HG02642 (cell line): Measurements from ENCODE around the gene CD302.
"Not testable (repeated sequence)": the region's sequence is repeated elsewhere in the genome, so short reads cannot be mapped to it uniquely, and the experiment has no call there.

Experiments
- ATAC-seq: cut with Tn5 transposase; IDR thresholded peaks from one replicate; pipeline ENCODE4 v1.9.1; 2021; ENCODE audit warnings: mild to moderate bottlenecking; ENCODE audit not compliant: unreplicated experiment, poor library complexity

Gene CD302

GRCh38 chr2:159797543-159798375 lies at the start of gene CD302:
Gene CD302, minus strand, starts transcription at chr2:159798208. Its CDS starts 10 bp downstream, at chr2:159798198.
- ATAC-seq, result peak; percentile 81

- ATAC-seq, result no peak
These were observed 48.6 kb upstream of the CD302 start for GRCh38 chr2:159846564-159846963.

GRCh38 chr2:159840616-159841015 lies 42.6 kb upstream of the CD302 start:
- no peak for ATAC-seq

- no peak for ATAC-seq
These were observed 34.9 kb upstream of the CD302 start for GRCh38 chr2:159832858-159833257.

GRCh38 chr2:159832026-159832425 lies 34.0 kb upstream of the CD302 start:
- ATAC-seq, result no peak

GRCh38 chr2:159829376-159829775 lies 31.4 kb upstream of the CD302 start:
- ATAC-seq, result no peak

- no peak for ATAC-seq
These were observed 30.7 kb upstream of the CD302 start for GRCh38 chr2:159828738-159829137.

GRCh38 chr2:159822478-159822833 lies 24.4 kb upstream of the CD302 start:
- ATAC-seq, result not testable (repeated sequence)

GRCh38 chr2:159821775-159822477 lies 23.9 kb upstream of the CD302 start:
- ATAC-seq, result not testable (repeated sequence)

GRCh38 chr2:159818940-159819339 lies 20.9 kb upstream of the CD302 start:
- ATAC-seq, result no peak

- ATAC-seq, result no peak
These were observed 19.3 kb upstream of the CD302 start for GRCh38 chr2:159817283-159817682.

- ATAC-seq, result no peak
These were observed 13.2 kb upstream of the CD302 start for GRCh38 chr2:159811232-159811631.

- no peak for ATAC-seq
These were observed 10.0 kb upstream of the CD302 start for GRCh38 chr2:159808032-159808425.

GRCh38 chr2:159807183-159808031 lies 9.4 kb upstream of the CD302 start:
- ATAC-seq, result no peak

GRCh38 chr2:159804941-159805340 lies 6.9 kb upstream of the CD302 start:
- ATAC-seq, result no peak

GRCh38 chr2:159803235-159803962 lies 5.4 kb upstream of the CD302 start:
- ATAC-seq, result no peak

GRCh38 chr2:159802673-159803072 lies 4.7 kb upstream of the CD302 start:
- no peak for ATAC-seq

GRCh38 chr2:159799833-159800232 lies 1.8 kb upstream of the CD302 start:
- no peak for ATAC-seq

GRCh38 chr2:159798376-159798725 lies 343 bp upstream of the CD302 start:
- ATAC-seq, result no peak

GRCh38 chr2:159797225-159797542 lies 824 bp downstream of the CD302 start:
- no peak for ATAC-seq
